Coronary artery (tissue), 2 donors: ENCODE measurements around the gene SLC35F1.

Experiments used
- DNase-seq: peaks from one replicate; pipeline ENCODE4 v3.0.0-alpha.2; 2017; ENCODE audit warnings: low spot score
- H3K27ac ChIP-seq, 2 donors: fragments of 200-600 bp; sonication (generic); one replicate each; pipeline ENCODE4 v1.5.1; 2016 to 2019
- H3K4me3 ChIP-seq: fragments of 200-600 bp; sonication (generic); 2 replicates; pipeline ENCODE4 v1.5.1; 2016; ENCODE audit warnings: mild to moderate bottlenecking, moderate library complexity
- CTCF ChIP-seq: fragments of 200-600 bp; sonication (generic); IDR thresholded peaks from one replicate; pipeline ENCODE4 v1.5.1; 2019; ENCODE audit warnings: antibody characterized with exemption

Gene SLC35F1

GRCh38 chr6:118101831-118102345 is 194.8 kb downstream of the SLC35F1 start:
- no peak for TF ChIP-seq CTCF
- no peak for DNase-seq
- Histone ChIP-seq H3K4me3 (no peak overlapping the region), H3K27ac (no peak overlapping the region)

GRCh38 chr6:118102401-118102800 is 195.3 kb downstream of the SLC35F1 start:
- H3K27ac ChIP-seq, result no peak overlapping the region
- DNase-seq, result no peak
- no peak overlapping the region for H3K4me3 ChIP-seq
- no peak for TF ChIP-seq CTCF

- no peak for TF ChIP-seq CTCF
- H3K27ac ChIP-seq, result no peak overlapping the region
- DNase-seq, result no peak
- H3K4me3 ChIP-seq, result no peak overlapping the region
Measured at GRCh38 chr6:118103381-118104146, 196.5 kb downstream of the SLC35F1 start.

GRCh38 chr6:118122161-118122725 is 215.2 kb downstream of the SLC35F1 start:
- Histone ChIP-seq H3K4me3 (no peak overlapping the region), H3K27ac (no peak overlapping the region)
- no peak for TF ChIP-seq CTCF
- no peak for DNase-seq

- no peak overlapping the region for H3K27ac ChIP-seq
- no peak for DNase-seq
- no peak for TF ChIP-seq CTCF
- H3K4me3 ChIP-seq, result no peak overlapping the region
Measured at GRCh38 chr6:118122801-118123200, 215.7 kb downstream of the SLC35F1 start.

GRCh38 chr6:118123503-118124037 is 216.5 kb downstream of the SLC35F1 start:
- no peak for TF ChIP-seq CTCF
- no peak for DNase-seq
- Histone ChIP-seq H3K4me3 (no peak overlapping the region), H3K27ac (no peak overlapping the region)

- DNase-seq, result no peak
- TF ChIP-seq CTCF, result no peak
- Histone ChIP-seq H3K27ac (no peak overlapping the region), H3K4me3 (no peak overlapping the region)
Measured at GRCh38 chr6:118124851-118125250, 217.8 kb downstream of the SLC35F1 start.
